ENCODE data around the gene MGST2.

Gene MGST2

GRCh38 chr4:139728146-139728545, 62.5 kb downstream of the MGST2 start:
- no peak for TF ChIP-seq JUND (IDR thresholded peaks at IDR 0.05; ENCODE audit: low read depth)
- no peak for DNase-seq (ENCODE audit: low read depth in 1 of 2, low spot score in 1 of 2)
- in situ Hi-C loops (cut with HindIII; ENCODE audit: low pct_unique_long_range_greater_than_20kb, low sequenced_read_pairs) = no loop called here

GRCh38 chr4:139728840-139729239, 63.2 kb downstream of the MGST2 start:
- in situ Hi-C loops (cut with HindIII; ENCODE audit: low pct_unique_long_range_greater_than_20kb, low sequenced_read_pairs) = no loop called here
- TF ChIP-seq JUND (IDR thresholded peaks at IDR 0.05; ENCODE audit: low read depth) = no peak
- DNase-seq (ENCODE audit: low read depth in 1 of 2, low spot score in 1 of 2) = no peak

- no peak for DNase-seq (ENCODE audit: low read depth in 1 of 2, low spot score in 1 of 2)
- no peak for TF ChIP-seq JUND (IDR thresholded peaks at IDR 0.05; ENCODE audit: low read depth)
- in situ Hi-C loops (cut with HindIII; ENCODE audit: low pct_unique_long_range_greater_than_20kb, low sequenced_read_pairs) = no loop called here
Measured at GRCh38 chr4:139732991-139733570, 67.5 kb downstream of the MGST2 start.

GRCh38 chr4:139734201-139734874, 68.7 kb downstream of the MGST2 start:
- DNase-seq (ENCODE audit: low read depth in 1 of 2, low spot score in 1 of 2) = peak in 1 of 2 experiments; percentile 6
- no peak for TF ChIP-seq JUND (IDR thresholded peaks at IDR 0.05; ENCODE audit: low read depth)
- in situ Hi-C loops (cut with HindIII; ENCODE audit: low pct_unique_long_range_greater_than_20kb, low sequenced_read_pairs) = no loop called here

- in situ Hi-C loops (cut with HindIII; ENCODE audit: low pct_unique_long_range_greater_than_20kb, low sequenced_read_pairs) = no loop called here
- DNase-seq (ENCODE audit: low read depth in 1 of 2, low spot score in 1 of 2) = peak; percentile 63 to 83
Measured at GRCh38 chr4:139734875-139735380, 69.3 kb downstream of the MGST2 start.

GRCh38 chr4:139735381-139736273, 70.0 kb downstream of the MGST2 start:
- no peak for DNase-seq (ENCODE audit: low read depth in 1 of 2, low spot score in 1 of 2)
- no peak for TF ChIP-seq JUND (IDR thresholded peaks at IDR 0.05; ENCODE audit: low read depth)
- in situ Hi-C loops (cut with HindIII; ENCODE audit: low pct_unique_long_range_greater_than_20kb, low sequenced_read_pairs) = no loop called here

More at GRCh38 chr4:139734875-139735380, 69.3 kb downstream of the MGST2 start:
- no peak for TF ChIP-seq JUND (IDR thresholded peaks at IDR 0.05; ENCODE audit: low read depth)

GRCh38 chr4:139736274-139736660, 70.6 kb downstream of the MGST2 start:
- in situ Hi-C loops (cut with HindIII; ENCODE audit: low pct_unique_long_range_greater_than_20kb, low sequenced_read_pairs) = no loop called here
- DNase-seq (ENCODE audit: low read depth in 1 of 2, low spot score in 1 of 2) = no peak
- TF ChIP-seq JUND (IDR thresholded peaks at IDR 0.05; ENCODE audit: low read depth) = no peak

- in situ Hi-C loops (cut with HindIII; ENCODE audit: low pct_unique_long_range_greater_than_20kb, low sequenced_read_pairs) = no loop called here
- TF ChIP-seq JUND (IDR thresholded peaks at IDR 0.05; ENCODE audit: low read depth) = no peak
- DNase-seq (ENCODE audit: low read depth in 1 of 2, low spot score in 1 of 2) = no peak
Measured at GRCh38 chr4:139736661-139737060, 71.0 kb downstream of the MGST2 start.

- in situ Hi-C loops (cut with HindIII; ENCODE audit: low pct_unique_long_range_greater_than_20kb, low sequenced_read_pairs) = no loop called here
- DNase-seq (ENCODE audit: low read depth in 1 of 2, low spot score in 1 of 2) = no peak
- TF ChIP-seq JUND (IDR thresholded peaks at IDR 0.05; ENCODE audit: low read depth) = no peak
Measured at GRCh38 chr4:139738846-139739613, 73.4 kb downstream of the MGST2 start.

GRCh38 chr4:139740121-139740520, 74.5 kb downstream of the MGST2 start:
- TF ChIP-seq JUND (IDR thresholded peaks at IDR 0.05; ENCODE audit: low read depth) = no peak
- in situ Hi-C loops (cut with HindIII; ENCODE audit: low pct_unique_long_range_greater_than_20kb, low sequenced_read_pairs) = no loop called here
- DNase-seq (ENCODE audit: low read depth in 1 of 2, low spot score in 1 of 2) = no peak

GRCh38 chr4:139740531-139741041, 75.0 kb downstream of the MGST2 start:
- in situ Hi-C loops (cut with HindIII; ENCODE audit: low pct_unique_long_range_greater_than_20kb, low sequenced_read_pairs) = no loop called here
- DNase-seq (ENCODE audit: low read depth in 1 of 2, low spot score in 1 of 2) = peak in 1 of 2 experiments; percentile 64
- TF ChIP-seq JUND (IDR thresholded peaks at IDR 0.05; ENCODE audit: low read depth) = no peak

- TF ChIP-seq JUND (IDR thresholded peaks at IDR 0.05; ENCODE audit: low read depth) = no peak
- in situ Hi-C loops (cut with HindIII; ENCODE audit: low pct_unique_long_range_greater_than_20kb, low sequenced_read_pairs) = no loop called here
- DNase-seq (ENCODE audit: low read depth in 1 of 2, low spot score in 1 of 2) = no peak
Measured at GRCh38 chr4:139743027-139743426, 77.4 kb downstream of the MGST2 start.
